ENCODE measurements around the gene PDZRN4. TPM values are rescaled to one million over a fixed set of nuclear protein-coding genes. Genes with fewer than 3 reads are reported as not detected.

The PDZRN4 gene
- total RNA-seq, 6 donors from 2014 or later = 0.17 to 1.3 (median 0.61) TPM; not detected in 1

GRCh38 chr12:41286426-41286825, 98.3 kb downstream of the PDZRN4 start:
- Histone ChIP-seq H3K4me3 (no peak overlapping the region), H3K27ac (no peak overlapping the region), H3K4me1 (peaks cover 0 to 7% (median 0%) of the 10 kb centered on the region in 4 donors), H3K27me3 (no peaks in the 10 kb centered on the region), H3K36me3 (no peaks in the 10 kb centered on the region), H3K9me3 (no peaks in the 10 kb centered on the region)
- peak in 1 of 2 donors; percentile 26 for DNase-seq
- peak in 1 of 2 donors; percentile 39 for ATAC-seq (ENCODE audit: low FRiP score in 2 of 2)
- TF ChIP-seq POLR2AphosphoS5 (IDR thresholded peaks at IDR 0.05) = no peak
- TF ChIP-seq EP300 (IDR thresholded peaks at IDR 0.05) = no peak
- no peak for TF ChIP-seq POLR2A (IDR thresholded peaks at IDR 0.05)
- no peak for TF ChIP-seq CTCF (IDR thresholded peaks at IDR 0.05)
- WGBS, 2 donors = 11 to 15% methylated on average over 1 of the region's 1 CpG

GRCh38 chr12:41287500-41288141, 99.5 kb downstream of the PDZRN4 start:
- Histone ChIP-seq H3K4me3 (no peak overlapping the region), H3K9me3 (no peaks in the 10 kb centered on the region), H3K4me1 (peaks cover 0 to 7% (median 0%) of the 10 kb centered on the region in 4 donors), H3K27me3 (no peaks in the 10 kb centered on the region), H3K36me3 (no peaks in the 10 kb centered on the region), H3K27ac (no peak overlapping the region)
- ATAC-seq (ENCODE audit: low FRiP score in 2 of 2) (no peak), DNase-seq (no peak)
- TF ChIP-seq POLR2AphosphoS5 (IDR thresholded peaks at IDR 0.05) = no peak
- no peak for TF ChIP-seq CTCF (IDR thresholded peaks at IDR 0.05)
- TF ChIP-seq EP300 (IDR thresholded peaks at IDR 0.05) = no peak
- TF ChIP-seq POLR2A (IDR thresholded peaks at IDR 0.05) = no peak
- 75 to 84% methylated on average over 2 of the region's 2 CpGs for WGBS, 2 donors

- Histone ChIP-seq H3K27me3 (no peaks in the 10 kb centered on the region), H3K4me3 (no peak overlapping the region), H3K9me3 (no peaks in the 10 kb centered on the region), H3K27ac (no peak overlapping the region), H3K36me3 (no peaks in the 10 kb centered on the region), H3K4me1 (peaks cover 0 to 7% (median 0%) of the 10 kb centered on the region in 4 donors)
- no peak for ATAC-seq (ENCODE audit: low FRiP score in 2 of 2)
- WGBS, 2 donors = 84 to 89% methylated on average over 10 of the region's 10 CpGs
- no peak for DNase-seq
- no peak for TF ChIP-seq EP300 (IDR thresholded peaks at IDR 0.05)
- TF ChIP-seq POLR2AphosphoS5 (IDR thresholded peaks at IDR 0.05) = no peak
- no peak for TF ChIP-seq POLR2A (IDR thresholded peaks at IDR 0.05)
- no peak for TF ChIP-seq CTCF (IDR thresholded peaks at IDR 0.05)
Measured at GRCh38 chr12:41288142-41288811, 100.2 kb downstream of the PDZRN4 start.

GRCh38 chr12:41289501-41289900, 101.4 kb downstream of the PDZRN4 start:
- no peak for ATAC-seq (ENCODE audit: low FRiP score in 2 of 2)
- Histone ChIP-seq H3K36me3 (no peaks in the 10 kb centered on the region), H3K9me3 (no peaks in the 10 kb centered on the region), H3K4me3 (no peak overlapping the region), H3K4me1 (peaks cover 0 to 7% (median 0%) of the 10 kb centered on the region in 4 donors), H3K27ac (no peak overlapping the region), H3K27me3 (no peaks in the 10 kb centered on the region)
- no peak for DNase-seq
- TF ChIP-seq POLR2A (IDR thresholded peaks at IDR 0.05) (no peak), CTCF (IDR thresholded peaks at IDR 0.05) (no peak), POLR2AphosphoS5 (IDR thresholded peaks at IDR 0.05) (no peak), EP300 (IDR thresholded peaks at IDR 0.05) (no peak)
- WGBS, 2 donors = 94 to 95% methylated on average over 3 of the region's 3 CpGs
